Aorta (tissue), 5 donors: ENCODE measurements around the gene GLYATL1. TPM values are rescaled to one million over a fixed set of nuclear protein-coding genes. Genes with fewer than 3 reads are reported as not detected.
"Not testable (repeated sequence)": the region's sequence is repeated elsewhere in the genome, so short reads cannot be mapped to it uniquely, and the experiment has no call there.

Experiments
- ATAC-seq: fragments of 200-7000 bp; cut with Tn5 transposase; one replicate; pipeline ENCODE4 v1.9.1; 2022; ENCODE audit warnings: moderate library complexity; ENCODE audit not compliant: low FRiP score
- DNase-seq, 2 donors: peaks; one replicate each; pipeline ENCODE4 v3.0.0-alpha.2; 2020
- H3K27ac ChIP-seq, 2 donors: one replicate each; pipeline ENCODE4 v1.5.1; 2013; ENCODE audit warnings: low read length in 2 of 2, mild to moderate bottlenecking in 2 of 2, moderate library complexity in 2 of 2, control low read depth in 1 of 2, inconsistent platforms in 1 of 2, low read depth in 1 of 2
- H3K27me3 ChIP-seq, 2 donors: one replicate each; pipeline ENCODE4 v1.6.1; 2013; ENCODE audit warnings: control low read depth in 1 of 2, low read length in 1 of 2, mild to moderate bottlenecking in 1 of 2, moderate library complexity in 1 of 2; ENCODE audit not compliant: insufficient read depth in 2 of 2, control insufficient read depth in 1 of 2
- H3K36me3 ChIP-seq, 2 donors: one replicate each; pipeline ENCODE4 v1.6.1; 2013; ENCODE audit warnings: control low read depth in 1 of 2, low read length in 1 of 2, mild to moderate bottlenecking in 1 of 2; ENCODE audit not compliant: insufficient read depth in 2 of 2, control insufficient read depth in 1 of 2
- H3K4me1 ChIP-seq, 2 donors: one replicate each; pipeline ENCODE4 v1.6.1; 2013; ENCODE audit warnings: low read length in 2 of 2, control low read depth in 1 of 2, mild to moderate bottlenecking in 1 of 2, moderate library complexity in 1 of 2; ENCODE audit not compliant: insufficient read depth in 2 of 2, control insufficient read depth in 1 of 2
- H3K4me3 ChIP-seq, 2 donors: one replicate each; pipeline ENCODE4 v1.5.1; 2013; ENCODE audit warnings: low read length in 2 of 2, control low read depth in 1 of 2, mild to moderate bottlenecking in 1 of 2
- H3K9me3 ChIP-seq: one replicate; pipeline ENCODE4 v1.6.1; 2013; ENCODE audit warnings: mild to moderate bottlenecking, low read length; ENCODE audit not compliant: control insufficient read depth
- WGBS, 2 donors: extraction: QIAGEN DNeasy Blood & Tissue Kit; methylation state at CpG; one replicate each; pipeline ENCODE4 v1.1.7; 2013; 5-methylcytosine and 5-hydroxymethylcytosine counted together
- intact Hi-C, 2 donors: fragments of 100-400 bp; cut with DNase I; formaldehyde crosslinking; loops; one replicate each; pipeline versions ENCODE4 v1.14.2 to v1.15.0; 2022
- polyA plus RNA-seq, 2 donors: library from polyadenylated mRNA; stranded (reverse); fragments of 200-250 nt; gene quantifications; one replicate each; pipeline ENCODE4 v1.2.3, GENCODE V29; 2013
- total RNA-seq, 2 donors: library from RNA; stranded (reverse); fragmentation: NEBNext Ultra II Directional; extraction: Animal tissue kit (Norgen Biotek cat#: 25700); gene quantifications; one replicate each; pipeline ENCODE4 v1.2.1, GENCODE V29; 2021
- donor health status: healthy with polysubstance abuse.
- donor health status: Bipolar disorder and iron deficiency.
- donor health status: DM: no; HTN: no; CAD: no.
- donor health status: DM: no; HTN: no; CAD: no.
- donor health status: DM: yes; HTN: yes; CAD: no.

The GLYATL1 gene
- total and polyA plus RNA-seq, 4 donors, result not detected

DNA sequence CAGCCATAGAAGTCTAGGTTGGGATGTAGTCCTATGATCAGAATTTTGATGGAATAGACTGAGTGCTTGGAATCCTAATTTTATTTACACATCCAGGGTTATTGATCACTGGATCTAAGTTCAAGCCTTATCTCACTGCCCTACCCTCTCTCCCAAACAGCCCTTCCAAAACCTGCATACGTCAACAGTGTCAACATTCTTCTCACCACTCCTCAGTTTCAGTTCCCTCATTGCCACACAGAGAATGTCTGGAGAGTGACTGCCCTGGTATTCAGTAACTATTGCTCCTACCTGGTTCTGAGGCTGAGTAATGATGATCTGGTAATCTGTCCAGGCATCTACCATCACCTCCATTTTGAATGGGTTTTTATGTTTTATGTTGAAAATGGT, 60.0 kb downstream of the GLYATL1 start:
- no peaks in the 10 kb centered on the region for H3K4me1 ChIP-seq
- DNase-seq, result no peak
- ATAC-seq, result no peak
- H3K4me3 ChIP-seq, result no peak overlapping the region
- H3K27me3 ChIP-seq, result no peaks in the 10 kb centered on the region
- WGBS, 2 donors, result 66 to 79% methylated on average over 1 of the region's 1 CpG
- H3K36me3 ChIP-seq, result no peaks in the 10 kb centered on the region
- H3K27ac ChIP-seq, result no peak overlapping the region
- H3K9me3 ChIP-seq, result no peaks in the 10 kb centered on the region
- intact Hi-C loops, result no loop called here

GRCh38 chr11:59000003-59000402, 60.7 kb downstream of the GLYATL1 start:
- Histone ChIP-seq H3K27ac (no peak overlapping the region), H3K9me3 (no peaks in the 10 kb centered on the region), H3K27me3 (no peaks in the 10 kb centered on the region), H3K36me3 (no peaks in the 10 kb centered on the region), H3K4me1 (no peaks in the 10 kb centered on the region), H3K4me3 (no peak overlapping the region)
- ATAC-seq, result no peak
- no peak for DNase-seq
- intact Hi-C loops, result no loop called here
- 45 to 48% methylated on average over 3 of the region's 3 CpGs for WGBS, 2 donors

DNA sequence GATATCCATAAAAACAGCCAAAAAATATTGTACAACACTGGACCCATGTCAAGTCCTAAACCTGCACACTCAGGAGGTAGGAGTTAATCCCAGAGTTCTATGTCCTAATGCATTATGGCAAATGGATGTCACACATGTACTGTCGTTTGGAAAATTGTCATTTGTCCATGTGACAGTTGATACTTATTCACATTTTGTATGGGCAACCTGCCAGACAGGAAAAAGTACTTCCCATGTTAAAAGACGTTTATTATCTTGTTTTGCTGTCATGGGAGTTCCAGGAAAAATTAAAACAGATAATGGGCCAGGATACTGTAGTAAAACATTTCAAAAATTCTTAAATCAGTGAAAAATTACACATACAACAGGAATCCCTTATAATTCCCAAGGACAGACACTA, 62.7 kb downstream of the GLYATL1 start:
- H3K36me3 ChIP-seq, H3K27ac ChIP-seq, ATAC-seq, H3K4me1 ChIP-seq, H3K9me3 ChIP-seq, H3K4me3 ChIP-seq, intact Hi-C loops, DNase-seq, H3K27me3 ChIP-seq: not testable (repeated sequence)
- 19 to 24% methylated on average over 2 of the region's 2 CpGs for WGBS, 2 donors

Other genes starting within 250 kb of the GLYATL1 start
- gene GLYAT, start 207.5 kb upstream of the GLYATL1 start, total RNA-seq, result not detected
- gene GLYAT, start 207.5 kb upstream of the GLYATL1 start, polyA plus RNA-seq, result not detected
- under 1 TPM in 1 of 2 donors, not detected in 1; 0.24 TPM for gene GLYATL2, start 94.8 kb upstream of the GLYATL1 start, total RNA-seq
- not detected for gene GLYATL2, start 94.8 kb upstream of the GLYATL1 start, polyA plus RNA-seq
- gene GLYATL1B, start 146.8 kb downstream of the GLYATL1 start, total RNA-seq, result not detected
- gene GLYATL1B, start 146.8 kb downstream of the GLYATL1 start, polyA plus RNA-seq, result not detected
- gene FAM111B, start 167.7 kb downstream of the GLYATL1 start, total RNA-seq, result under 1 TPM; 0.65 to 0.87 TPM
- under 1 TPM; 0.20 to 0.25 TPM for gene FAM111B, start 167.7 kb downstream of the GLYATL1 start, polyA plus RNA-seq
- 10 to 100 TPM; 19.0 to 49.0 TPM for gene FAM111A, start 203.4 kb downstream of the GLYATL1 start, total RNA-seq
- gene FAM111A, start 203.4 kb downstream of the GLYATL1 start, polyA plus RNA-seq, result 10 to 100 TPM in 1 of 2 donors, 1 to 10 TPM in 1; 5.8 to 29.6 TPM
- 1 to 10 TPM; 2.6 to 7.1 TPM for gene DTX4, start 232.6 kb downstream of the GLYATL1 start, total RNA-seq
- gene DTX4, start 232.6 kb downstream of the GLYATL1 start, polyA plus RNA-seq, result 10 to 100 TPM in 1 of 2 donors, 1 to 10 TPM in 1; 4.0 to 10.0 TPM